NCI-H526 treated with DMSO at 0.1 percent for 48 hours (cell line): ENCODE results near the gene GNPTAB.
"Not testable (repeated sequence)": the region's sequence is repeated elsewhere in the genome, so short reads cannot be mapped to it uniquely, and the experiment has no call there.

Source experiments
- DNase-seq: peaks from one replicate; lab custom pipeline; 2025; lab: John Stamatoyannopoulos, UW

GNPTAB gene

GRCh38 chr12:101830367-101831325, at the start of gene GNPTAB:
TSS of gene GNPTAB (minus strand) at chr12:101830959. CDS start at chr12:101830675, 284 bp downstream.
- DNase-seq: peak; percentile 83

- no peak for DNase-seq
Measured at GRCh38 chr12:101878243-101878821, 47.6 kb upstream of the GNPTAB start.

GRCh38 chr12:101877806-101878242, 47.1 kb upstream of the GNPTAB start:
- no peak for DNase-seq

GRCh38 chr12:101876861-101877805, 46.4 kb upstream of the GNPTAB start, which contains the start of gene DRAM1:
TSS of gene DRAM1 (plus strand) at chr12:101877580. CDS start at chr12:101877790, 210 bp downstream.
- peak; percentile 43 for DNase-seq

GRCh38 chr12:101876322-101876860, 45.6 kb upstream of the GNPTAB start:
- DNase-seq: no peak

- DNase-seq: no peak
Measured at GRCh38 chr12:101875162-101875561, 44.4 kb upstream of the GNPTAB start.

- DNase-seq: no peak
Measured at GRCh38 chr12:101870925-101871324, 40.2 kb upstream of the GNPTAB start.

- DNase-seq: not testable (repeated sequence)
Measured at GRCh38 chr12:101867619-101868018, 36.9 kb upstream of the GNPTAB start.

GRCh38 chr12:101866615-101867373, 36.0 kb upstream of the GNPTAB start:
- DNase-seq: no peak

GRCh38 chr12:101863981-101864380, 33.2 kb upstream of the GNPTAB start:
- DNase-seq: no peak

GRCh38 chr12:101862245-101862644, 31.5 kb upstream of the GNPTAB start:
- no peak for DNase-seq

GRCh38 chr12:101861688-101862087, 30.9 kb upstream of the GNPTAB start:
- DNase-seq: not testable (repeated sequence)

- DNase-seq: no peak
Measured at GRCh38 chr12:101859664-101860607, 29.2 kb upstream of the GNPTAB start.

GRCh38 chr12:101858361-101858760, 27.6 kb upstream of the GNPTAB start:
- DNase-seq: no peak

GRCh38 chr12:101857043-101857558, 26.3 kb upstream of the GNPTAB start:
- no peak for DNase-seq

- DNase-seq: not testable (repeated sequence)
Measured at GRCh38 chr12:101856614-101857013, 25.9 kb upstream of the GNPTAB start.

- DNase-seq: no peak
Measured at GRCh38 chr12:101855976-101856375, 25.2 kb upstream of the GNPTAB start.

GRCh38 chr12:101855364-101855884, 24.7 kb upstream of the GNPTAB start:
- no peak for DNase-seq

GRCh38 chr12:101854747-101855146, 24.0 kb upstream of the GNPTAB start:
- DNase-seq: no peak
